NOMO-1 (cell line): Measurements from ENCODE around the gene KLHL6.

Experiments used
- DNase-seq, 2 experiments: peaks; one replicate each; lab custom pipeline; 2025; ENCODE audit not compliant: unreplicated experiment in 2 of 2; lab: John Stamatoyannopoulos, UW

Gene KLHL6, protein sequence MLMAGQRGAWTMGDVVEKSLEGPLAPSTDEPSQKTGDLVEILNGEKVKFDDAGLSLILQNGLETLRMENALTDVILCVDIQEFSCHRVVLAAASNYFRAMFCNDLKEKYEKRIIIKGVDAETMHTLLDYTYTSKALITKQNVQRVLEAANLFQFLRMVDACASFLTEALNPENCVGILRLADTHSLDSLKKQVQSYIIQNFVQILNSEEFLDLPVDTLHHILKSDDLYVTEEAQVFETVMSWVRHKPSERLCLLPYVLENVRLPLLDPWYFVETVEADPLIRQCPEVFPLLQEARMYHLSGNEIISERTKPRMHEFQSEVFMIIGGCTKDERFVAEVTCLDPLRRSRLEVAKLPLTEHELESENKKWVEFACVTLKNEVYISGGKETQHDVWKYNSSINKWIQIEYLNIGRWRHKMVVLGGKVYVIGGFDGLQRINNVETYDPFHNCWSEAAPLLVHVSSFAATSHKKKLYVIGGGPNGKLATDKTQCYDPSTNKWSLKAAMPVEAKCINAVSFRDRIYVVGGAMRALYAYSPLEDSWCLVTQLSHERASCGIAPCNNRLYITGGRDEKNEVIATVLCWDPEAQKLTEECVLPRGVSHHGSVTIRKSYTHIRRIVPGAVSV

DNA sequence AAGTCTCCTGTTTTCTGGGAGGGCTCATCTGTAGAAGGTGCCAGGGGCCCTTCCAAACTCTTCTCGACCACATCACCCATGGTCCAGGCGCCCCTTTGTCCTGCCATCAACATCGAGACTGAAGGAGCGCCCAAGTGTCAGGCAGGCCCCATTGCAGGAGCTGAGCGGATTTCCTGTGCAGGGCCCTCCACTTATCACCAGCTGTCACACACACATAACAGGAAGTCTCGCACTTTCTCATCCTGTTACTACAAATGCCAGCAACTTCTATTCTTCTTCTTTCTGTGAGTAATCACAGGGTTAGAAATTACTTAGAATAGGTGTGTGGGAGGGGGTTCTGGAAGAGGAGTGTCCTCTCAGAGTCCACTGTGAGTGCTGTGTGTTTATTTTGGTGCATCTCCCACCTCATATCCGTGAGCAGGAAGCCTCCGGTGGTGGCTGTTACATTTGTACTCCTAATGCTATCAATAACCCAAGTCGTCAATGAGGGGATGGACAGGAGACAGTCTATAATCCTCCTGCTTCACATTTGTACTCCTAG lies at the start of gene KLHL6:
Gene KLHL6, minus strand, starts transcription at position 166 of the 541 bp plus-strand sequence. Its CDS starts 53 bp downstream, at position 113.
- peak; percentile 93 to 98 for DNase-seq

DNA sequence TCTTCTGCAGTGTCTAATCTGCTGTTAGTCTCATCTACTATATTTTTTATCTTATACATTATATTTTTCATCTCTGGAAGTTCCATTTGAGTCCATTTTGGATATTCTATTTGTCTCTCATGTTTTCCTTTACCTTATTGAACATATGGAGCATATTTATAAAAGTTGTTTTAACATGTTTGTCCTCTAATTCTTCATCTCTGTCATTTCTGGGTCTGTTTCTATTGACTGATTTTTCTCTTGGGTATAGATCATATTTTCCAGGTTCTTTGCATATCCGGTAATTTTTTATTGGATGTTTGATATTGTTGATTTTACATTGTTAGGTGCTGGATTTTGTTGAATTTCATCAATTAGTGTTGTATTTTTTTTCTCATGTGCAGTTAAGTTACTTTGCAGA lies 42.5 kb upstream of the KLHL6 start:
- DNase-seq, result no peak

DNA sequence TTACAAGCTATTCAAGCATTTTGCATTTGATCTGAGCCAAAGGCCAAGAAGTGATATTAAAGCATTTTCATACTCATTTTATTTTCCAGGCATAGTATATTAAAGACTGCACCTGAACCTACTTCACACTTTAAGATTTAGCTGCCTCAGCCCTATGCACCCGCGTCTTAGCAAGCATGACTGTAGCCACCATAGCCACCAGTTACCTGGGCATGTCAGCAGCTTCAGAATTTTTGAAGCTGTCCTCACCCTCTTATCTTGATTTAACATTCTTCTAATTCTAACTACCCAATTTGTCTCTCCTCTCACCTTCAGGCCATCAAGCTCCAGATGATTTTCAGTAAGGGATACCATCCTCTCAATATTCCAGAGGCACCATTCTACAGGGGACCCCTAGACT lies 39.1 kb upstream of the KLHL6 start:
- DNase-seq, result no peak

DNA sequence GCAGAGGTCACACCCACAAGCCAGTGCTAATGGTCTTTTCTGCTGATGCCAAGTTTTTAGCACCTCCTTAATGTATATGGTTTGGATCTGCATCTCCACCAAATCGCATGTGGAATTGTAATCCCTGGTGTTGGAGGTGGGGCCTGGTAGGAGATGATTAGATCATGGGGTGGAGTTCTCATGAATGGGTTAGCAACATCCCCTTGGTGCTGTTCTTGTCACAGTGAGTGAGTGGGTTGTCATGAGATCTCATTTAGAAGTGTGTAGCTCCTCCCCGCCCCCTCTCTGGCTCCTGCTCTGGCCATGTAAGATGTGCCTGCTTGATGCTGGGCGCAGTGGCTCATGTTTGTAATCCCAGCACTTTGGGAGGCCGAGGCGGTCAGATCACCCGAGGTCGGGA lies 37.3 kb upstream of the KLHL6 start:
- no peak for DNase-seq

DNA sequence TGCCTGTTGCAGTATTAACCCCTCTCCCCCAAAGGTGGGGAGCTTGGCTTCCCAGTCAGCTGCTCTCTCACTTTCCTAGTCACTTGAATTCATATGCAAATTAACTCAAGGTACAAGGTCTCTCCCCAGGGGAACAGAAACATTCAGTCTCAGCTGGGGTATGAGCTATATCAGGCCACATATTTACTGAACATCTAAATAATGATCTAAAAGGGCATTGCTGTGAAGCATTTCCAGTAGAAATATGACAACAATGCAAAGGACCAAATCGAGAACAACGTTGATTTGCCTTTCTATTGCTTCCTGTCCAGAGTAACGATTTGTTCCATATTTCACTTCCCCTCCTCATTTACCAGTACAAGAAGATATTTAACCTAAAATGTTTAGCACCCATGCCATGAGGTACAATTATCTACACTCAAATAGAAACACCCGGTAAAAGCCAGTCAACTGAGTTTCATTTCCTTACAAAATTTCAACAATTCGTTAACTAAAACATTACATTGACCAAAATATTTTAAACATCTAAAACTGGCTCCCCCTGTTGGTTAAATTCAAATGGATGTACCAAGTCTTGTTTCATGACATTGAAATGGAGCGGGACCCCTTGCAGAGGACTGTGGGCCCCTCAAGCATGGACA lies 36.5 kb upstream of the KLHL6 start:
- peak; percentile 75 to 92 for DNase-seq

DNA sequence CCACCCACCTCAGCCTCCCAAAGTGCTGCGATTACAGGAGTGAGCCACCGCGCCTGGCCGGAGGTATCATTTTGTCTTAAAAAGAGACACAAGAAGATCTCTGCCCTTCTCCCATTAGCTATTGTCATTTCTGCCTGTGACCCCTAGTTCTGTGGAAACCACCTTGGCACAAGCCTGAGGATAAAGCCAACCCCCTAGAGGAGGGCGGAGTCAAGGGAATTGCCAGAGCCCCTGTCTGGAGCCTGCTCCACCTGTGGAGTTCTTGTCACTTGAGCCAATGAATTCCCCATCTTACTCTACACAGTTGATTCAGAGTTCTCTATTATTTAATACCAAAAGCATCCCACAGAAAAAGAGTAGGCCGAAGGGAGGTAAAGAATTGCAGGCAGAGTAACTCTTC lies 34.9 kb upstream of the KLHL6 start:
- DNase-seq, result no peak

DNA sequence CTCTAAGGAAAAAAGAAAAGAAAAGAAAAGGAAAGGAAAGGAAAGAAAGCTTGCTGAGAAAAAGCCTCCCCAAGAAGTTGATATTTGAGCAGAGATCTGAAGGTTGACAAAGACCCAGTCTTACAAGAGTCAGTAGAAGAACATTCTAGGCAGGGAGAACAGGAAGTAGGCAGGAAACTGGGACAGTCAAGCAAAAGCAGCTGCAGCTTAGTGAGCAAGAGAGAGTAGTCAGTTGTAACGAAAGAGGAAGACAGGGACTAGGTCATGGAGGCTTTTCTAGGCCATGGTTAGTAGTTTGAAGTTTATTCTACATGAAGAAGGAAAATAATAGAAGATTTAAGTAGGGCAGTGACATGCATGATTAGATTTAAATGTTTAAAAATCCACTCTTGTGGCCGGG lies 31.8 kb upstream of the KLHL6 start:
- DNase-seq, result peak; percentile 61 to 93

DNA sequence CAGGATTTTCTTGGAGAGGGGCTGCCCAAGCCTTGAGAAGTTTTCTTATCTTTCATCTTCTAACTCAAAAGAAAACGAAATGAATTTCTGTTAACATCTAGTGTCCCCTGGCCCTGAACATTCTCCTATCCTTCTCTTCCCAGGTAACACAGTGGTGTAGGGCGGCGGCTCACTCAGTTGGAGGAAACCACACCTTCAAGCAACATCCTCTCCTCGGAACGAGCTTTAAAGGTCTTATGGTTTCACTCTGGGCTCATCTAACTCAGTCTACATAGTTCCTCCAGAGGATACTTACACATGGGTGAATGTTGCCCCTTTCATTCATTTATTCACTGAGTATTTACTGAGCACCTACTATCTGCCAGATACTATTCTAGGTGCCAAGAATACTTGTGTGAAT lies 31.0 kb upstream of the KLHL6 start:
- no peak for DNase-seq

DNA sequence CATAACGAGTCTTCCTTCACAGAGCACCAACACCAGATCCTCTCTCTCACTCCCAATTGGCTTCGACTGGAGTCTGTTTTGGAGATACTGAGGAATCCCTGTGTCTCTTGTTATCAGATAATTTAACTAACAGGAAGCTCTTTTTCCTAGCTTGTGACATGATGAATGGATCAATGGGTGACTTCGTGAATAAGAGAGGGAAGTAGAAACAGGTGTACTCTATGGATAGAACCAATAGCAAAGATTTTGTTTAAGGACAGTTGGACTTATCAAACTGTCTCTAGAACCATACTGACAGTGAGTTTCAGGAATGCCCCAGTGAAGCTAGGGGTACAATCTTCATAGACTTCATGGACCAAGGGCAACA lies 29.4 kb upstream of the KLHL6 start:
- DNase-seq, result no peak

DNA sequence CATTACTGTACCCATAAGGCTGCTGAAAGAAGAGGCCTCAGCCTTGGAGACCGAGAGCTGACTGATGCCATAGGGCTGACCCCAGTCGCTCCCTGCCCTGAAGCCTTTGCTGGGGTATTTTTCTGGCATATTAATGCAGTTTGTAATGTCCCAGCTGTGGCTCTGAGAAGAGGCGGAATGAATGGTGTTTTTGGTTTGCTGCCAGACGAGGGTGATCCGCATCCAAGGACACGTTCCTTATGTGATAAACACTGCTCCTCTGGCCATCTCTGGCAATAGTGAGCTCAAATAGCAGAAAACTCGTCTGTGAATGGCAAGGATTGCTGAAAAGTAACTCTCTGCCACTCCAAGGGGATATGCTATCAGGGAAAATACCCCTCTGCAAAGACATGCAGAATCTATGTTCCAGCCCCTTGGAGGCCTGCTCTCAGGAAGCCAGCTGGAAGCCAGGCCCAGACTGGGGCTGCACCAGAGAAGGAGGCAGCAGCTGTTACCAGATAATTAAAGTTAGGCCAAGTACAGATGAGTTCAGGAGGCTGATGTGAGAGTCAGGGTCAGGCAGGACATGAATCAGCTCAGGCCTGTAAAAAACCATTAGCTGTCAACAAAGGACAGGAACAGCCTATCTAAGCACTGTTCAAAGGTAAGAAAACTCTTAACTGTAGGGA lies 28.9 kb upstream of the KLHL6 start:
- no peak for DNase-seq

DNA sequence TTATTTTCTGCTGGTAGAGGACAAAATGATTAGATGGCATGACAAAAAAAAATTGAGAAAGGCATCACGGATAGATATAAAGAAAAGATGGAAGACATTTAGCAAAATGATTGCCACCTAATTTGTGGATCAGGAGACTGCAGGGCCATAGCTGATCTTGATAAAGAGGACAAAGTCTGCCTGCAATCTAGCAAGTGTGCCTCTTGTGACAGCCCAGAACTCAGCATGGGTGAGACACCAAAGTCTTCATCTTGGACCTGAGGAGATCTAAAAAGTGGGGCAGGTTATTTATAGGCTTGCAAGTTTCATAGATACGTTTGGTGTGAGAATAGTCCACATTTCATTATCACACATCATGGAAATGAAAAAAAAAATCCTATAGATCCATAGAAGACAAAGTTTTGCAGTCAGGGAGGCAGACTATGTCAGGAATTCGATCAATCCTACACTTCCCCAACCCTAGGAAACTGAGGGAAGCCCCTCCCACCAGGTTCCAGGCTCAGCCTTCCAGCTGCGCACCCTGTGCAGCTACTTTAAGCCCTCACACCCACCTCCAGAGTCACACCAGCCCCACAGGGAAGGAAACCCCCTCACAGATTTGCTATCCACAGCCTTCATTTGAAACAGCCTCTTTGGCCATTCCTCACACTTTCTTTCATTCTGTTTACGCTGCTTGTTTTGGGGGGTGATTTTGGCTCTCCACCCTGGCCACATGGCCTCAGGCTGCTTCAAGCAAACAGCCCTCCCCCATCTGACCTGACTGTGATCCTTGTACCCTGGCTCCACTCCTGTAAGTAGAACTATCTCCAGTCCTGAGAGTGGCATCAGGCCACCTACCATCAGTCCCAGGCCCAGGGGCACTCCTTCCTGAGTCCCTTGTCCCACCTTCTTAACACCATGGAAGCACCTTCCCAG lies 28.1 kb upstream of the KLHL6 start:
- DNase-seq, result no peak

DNA sequence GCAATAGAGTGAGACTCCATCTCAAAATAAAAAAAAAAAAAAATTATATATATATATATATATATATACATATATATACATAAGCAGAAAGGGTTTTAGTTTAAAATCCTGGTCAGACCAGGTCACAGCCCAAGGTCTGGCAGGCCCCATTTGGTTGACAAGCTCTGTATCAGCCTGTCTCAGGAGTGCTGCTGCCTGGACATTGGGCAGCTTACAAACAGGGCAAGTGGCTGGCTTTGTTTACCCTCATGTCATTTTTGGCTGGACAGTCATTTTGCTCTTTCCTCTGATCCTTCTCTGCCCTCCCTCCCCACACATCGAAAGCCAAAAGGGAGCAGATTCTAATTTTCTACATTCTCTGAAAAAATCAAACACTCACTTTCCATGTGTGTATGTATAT lies 26.7 kb upstream of the KLHL6 start:
- DNase-seq, result no peak

DNA sequence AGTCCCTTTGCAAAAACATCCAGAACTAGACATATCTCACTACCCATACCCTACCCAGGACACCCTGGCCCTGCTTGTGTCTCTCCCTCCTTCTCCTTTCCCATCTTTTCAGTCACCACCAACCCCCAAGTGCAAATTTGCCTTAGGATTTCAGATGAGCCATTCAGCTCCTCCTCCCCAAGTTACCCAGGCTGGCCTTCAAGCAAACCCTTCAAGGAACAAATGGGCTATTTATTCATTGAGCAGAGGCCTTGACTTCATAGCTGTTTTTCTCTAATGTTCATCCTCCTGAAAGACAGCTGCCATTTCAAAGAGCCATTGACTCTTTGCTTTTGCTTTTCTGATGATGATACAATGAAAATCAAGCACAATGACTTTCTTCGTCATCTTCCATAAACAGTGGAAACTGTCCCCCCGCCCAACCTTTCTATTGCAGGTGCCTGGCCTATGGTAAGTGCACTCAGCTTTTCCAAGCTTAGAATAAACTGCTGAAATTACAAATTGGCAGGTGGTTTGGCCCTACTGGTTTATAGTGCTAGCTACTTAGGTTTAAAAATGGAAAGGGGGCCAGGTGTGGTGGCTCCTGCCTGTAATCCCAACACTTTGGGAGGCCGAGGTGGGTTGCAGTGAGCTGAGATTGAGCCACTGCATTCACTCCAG lies 26.1 kb upstream of the KLHL6 start:
- DNase-seq, result no peak

DNA sequence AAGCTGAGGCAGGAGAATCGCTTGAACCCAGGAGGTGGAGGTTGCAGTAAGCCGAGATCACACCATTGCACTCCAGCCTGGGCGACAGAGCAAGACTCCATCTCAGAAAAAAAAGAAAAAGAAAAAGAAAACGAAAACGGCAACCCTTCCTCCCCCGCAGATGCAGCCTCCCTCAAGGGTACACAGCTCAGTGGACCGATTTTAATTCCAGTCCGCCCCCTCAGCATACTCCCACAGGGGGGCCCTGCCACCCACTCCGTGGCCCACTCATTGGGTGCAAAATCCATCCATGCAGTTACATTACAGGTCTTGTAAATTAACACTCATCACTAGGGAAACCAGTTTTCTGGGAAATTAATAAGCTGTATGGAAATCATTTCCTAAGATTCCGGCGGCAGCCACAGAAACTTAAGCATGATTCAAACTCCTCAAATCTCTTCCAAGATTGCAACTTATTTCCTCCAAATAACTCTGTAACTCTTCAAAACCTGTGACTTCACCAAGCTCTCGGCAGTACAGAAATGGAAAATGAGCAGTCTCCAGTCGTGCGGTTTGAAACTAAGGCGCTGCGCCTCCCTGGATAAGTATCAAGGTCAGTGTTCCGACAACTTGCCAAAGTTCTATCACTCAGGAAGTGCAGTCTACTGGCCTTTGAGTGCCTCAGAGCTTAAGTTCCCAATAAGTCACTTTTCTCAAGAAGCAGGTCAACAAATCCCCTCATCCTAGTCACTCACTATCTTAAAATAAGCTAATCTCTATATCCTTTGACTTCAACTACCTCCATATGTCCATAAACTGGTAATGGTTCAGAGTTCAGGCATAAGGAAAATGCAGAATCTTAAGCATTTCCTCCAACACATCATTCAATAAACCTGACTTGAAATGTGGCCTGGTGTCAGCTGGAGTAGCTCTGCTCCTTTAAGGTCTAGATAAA lies 24.7 kb upstream of the KLHL6 start:
- no peak for DNase-seq

DNA sequence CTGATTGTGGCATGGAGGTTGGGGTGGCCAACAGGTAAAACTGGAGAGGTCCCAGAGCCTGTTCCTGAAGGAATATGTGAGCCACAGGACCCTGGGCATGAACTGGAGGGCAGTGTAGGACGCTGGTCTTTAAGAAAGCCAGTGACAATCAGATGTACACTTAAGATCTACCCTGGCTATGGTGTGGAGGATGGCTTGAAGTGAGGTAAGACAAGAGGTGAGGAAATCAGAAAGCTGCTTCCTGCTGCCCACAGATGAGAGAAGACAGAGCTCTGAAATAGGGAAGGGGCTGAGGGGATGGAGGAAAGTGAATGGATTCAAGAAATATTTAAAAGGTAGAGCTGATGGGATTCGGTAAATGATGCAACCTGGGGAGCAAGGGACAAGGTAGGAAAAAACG lies 22.7 kb upstream of the KLHL6 start:
- DNase-seq, result peak in 1 of 2 experiments; percentile 23

DNA sequence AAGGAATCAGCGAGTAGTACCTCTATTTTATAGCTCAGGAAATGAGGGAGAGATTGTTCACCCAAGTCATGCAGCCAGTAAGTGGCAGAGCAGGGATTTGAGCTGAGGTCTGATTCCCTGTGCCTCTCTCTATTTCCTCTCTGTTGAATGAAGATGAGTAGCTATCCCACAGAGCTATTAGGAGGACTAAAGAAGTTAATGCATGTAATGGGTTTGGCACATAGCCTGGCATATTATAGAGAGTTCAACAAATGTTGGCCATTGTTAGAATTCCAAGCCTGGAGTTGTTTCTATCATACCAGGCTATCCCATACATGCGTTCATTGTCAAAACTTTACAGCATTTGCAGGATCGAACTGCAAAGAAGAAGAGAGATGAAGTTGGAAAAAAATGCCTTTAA lies 21.8 kb upstream of the KLHL6 start:
- DNase-seq, result no peak

DNA sequence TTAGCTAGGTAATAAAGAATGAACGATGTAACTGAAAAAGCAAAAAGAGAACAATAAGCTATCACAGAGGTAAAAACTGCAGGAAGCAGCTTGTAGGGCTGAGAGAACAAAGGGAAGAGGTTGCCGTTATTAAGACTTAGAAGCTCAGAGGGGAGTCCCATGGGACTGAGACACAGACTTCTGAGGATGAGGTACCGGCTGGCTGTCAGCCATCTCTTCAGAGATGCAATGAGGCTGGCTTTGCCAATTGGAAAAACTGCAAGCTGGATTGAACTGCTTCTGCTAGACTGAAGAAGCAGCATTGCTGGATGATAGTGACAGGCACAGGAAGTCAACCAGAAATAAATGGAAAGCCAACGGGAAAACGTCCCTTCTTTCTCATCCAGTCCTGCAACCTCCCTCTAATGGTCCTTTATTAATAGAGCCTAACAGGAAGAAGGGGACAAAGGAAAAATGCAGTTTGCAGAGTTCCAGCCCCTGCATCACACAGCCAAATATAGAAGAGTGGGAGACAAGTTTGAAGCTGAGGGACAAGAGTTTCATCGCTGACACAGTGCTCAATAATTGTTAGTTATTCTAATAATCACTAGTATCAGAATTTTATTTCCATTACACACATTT lies 21.1 kb upstream of the KLHL6 start:
- DNase-seq, result no peak

DNA sequence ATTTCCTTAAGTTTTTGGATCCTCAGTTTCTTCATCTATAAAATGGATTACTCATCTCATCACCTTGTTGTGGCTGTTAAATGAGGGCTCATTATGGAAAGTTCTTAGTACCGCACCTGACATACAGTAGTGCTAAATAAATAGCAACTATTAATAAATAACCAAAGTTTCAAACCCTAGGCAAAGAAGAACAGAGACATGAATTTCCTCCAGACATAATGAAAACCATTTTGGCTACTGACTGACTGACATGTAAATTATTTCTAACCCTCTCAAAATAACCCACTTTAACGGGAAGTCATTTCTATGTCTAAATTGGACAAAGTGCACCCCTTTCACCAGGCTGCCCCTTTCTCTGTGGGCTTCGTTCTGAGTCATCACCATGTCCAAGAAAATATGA lies 17.4 kb upstream of the KLHL6 start:
- peak in 1 of 2 experiments; percentile 34 for DNase-seq
